ENCODE measurements around the gene SEMA5A.

Gene SEMA5A

GRCh38 chr5:9156282-9156681 lies 389.6 kb downstream of the SEMA5A start:
- Histone ChIP-seq H3K36me3 (ENCODE audit: control insufficient read depth, insufficient read depth, low read length) (peaks cover 3% of the 10 kb centered on the region), H3K79me1 (ENCODE audit: low read length) (no peaks in the 10 kb centered on the region), H2BK5ac (ENCODE audit: low read length) (no peak overlapping the region), H4K8ac (ENCODE audit: low read depth, low read length) (no peak overlapping the region), H3K4me2 (ENCODE audit: low read length) (no peak overlapping the region), H3K18ac (ENCODE audit: low read length) (no peak overlapping the region), H3K56ac (ENCODE audit: low read length) (no peak overlapping the region), H3K27ac (ENCODE audit: low read depth, low read length) (no peak overlapping the region), H3K23ac (ENCODE audit: low read length) (no peak overlapping the region), H3K4me3 (ENCODE audit: low read length) (no peak overlapping the region), H3K4ac (ENCODE audit: low read depth, low read length) (no peak overlapping the region), H3K79me2 (ENCODE audit: control insufficient read depth, insufficient read depth, low read length) (no peaks in the 10 kb centered on the region), H2BK120ac (ENCODE audit: low read depth, low read length) (no peak overlapping the region), H3K9ac (ENCODE audit: low read length) (no peak overlapping the region), H4K5ac (ENCODE audit: low read length) (no peak overlapping the region), H2AK5ac (ENCODE audit: low read length) (no peak overlapping the region), H2BK15ac (replicated peaks; ENCODE audit: low read depth) (no peak overlapping the region), H3K27me3 (ENCODE audit: insufficient read depth, low read length, poor library complexity) (no peaks in the 10 kb centered on the region), H3K4me1 (ENCODE audit: control insufficient read depth, low read depth, low read length) (no peaks in the 10 kb centered on the region)
- DNase-seq, result peak; percentile 91
- WGBS (ENCODE audit: extremely low coverage, insufficient coverage, low lambda C conversion rate), result no CpG with 5 or more reads among the region's 2 CpGs

GRCh38 chr5:9151684-9152427 lies 394.0 kb downstream of the SEMA5A start:
- no peak overlapping the region for H4K8ac ChIP-seq (ENCODE audit: low read depth, low read length)
- no peak overlapping the region for H2BK15ac ChIP-seq (replicated peaks; ENCODE audit: low read depth)

DNA sequence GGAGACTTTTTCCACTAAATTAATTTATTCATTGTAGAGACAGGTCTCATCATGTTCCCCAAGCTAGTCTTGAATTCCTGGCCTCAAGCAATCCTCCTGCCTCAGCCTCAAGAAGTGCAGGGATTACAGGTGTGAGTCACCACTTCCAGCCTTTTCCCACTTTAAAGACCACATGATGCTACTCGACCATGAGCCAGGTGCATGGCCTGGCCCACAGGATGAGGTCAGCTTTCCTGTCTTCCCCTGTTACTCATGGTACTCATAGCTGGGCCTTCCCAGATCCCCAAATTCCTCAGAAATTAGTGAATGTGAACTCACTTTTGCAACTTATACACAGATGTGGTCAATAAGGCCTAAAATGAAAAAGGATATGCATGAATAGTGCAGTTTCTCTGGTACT lies 395.9 kb downstream of the SEMA5A start:
- Histone ChIP-seq H4K5ac (ENCODE audit: low read length) (no peak overlapping the region), H3K36me3 (ENCODE audit: control insufficient read depth, insufficient read depth, low read length) (peaks cover 3% of the 10 kb centered on the region), H3K18ac (ENCODE audit: low read length) (no peak overlapping the region), H2AK5ac (ENCODE audit: low read length) (no peak overlapping the region), H3K23ac (ENCODE audit: low read length) (no peak overlapping the region), H3K4me2 (ENCODE audit: low read length) (no peak overlapping the region), H2BK5ac (ENCODE audit: low read length) (no peak overlapping the region), H3K4me3 (ENCODE audit: low read length) (no peak overlapping the region), H3K9ac (ENCODE audit: low read length) (no peak overlapping the region), H4K8ac (ENCODE audit: low read depth, low read length) (no peak overlapping the region), H3K79me2 (ENCODE audit: control insufficient read depth, insufficient read depth, low read length) (no peaks in the 10 kb centered on the region), H2BK15ac (replicated peaks; ENCODE audit: low read depth) (no peak overlapping the region), H3K27ac (ENCODE audit: low read depth, low read length) (no peak overlapping the region), H3K27me3 (ENCODE audit: insufficient read depth, low read length, poor library complexity) (no peaks in the 10 kb centered on the region), H3K4ac (ENCODE audit: low read depth, low read length) (no peak overlapping the region), H3K79me1 (ENCODE audit: low read length) (no peaks in the 10 kb centered on the region), H2BK120ac (ENCODE audit: low read depth, low read length) (no peak overlapping the region), H3K56ac (ENCODE audit: low read length) (no peak overlapping the region), H3K4me1 (ENCODE audit: control insufficient read depth, low read depth, low read length) (no peaks in the 10 kb centered on the region)
- peak; percentile 60 for DNase-seq
- no CpG with 5 or more reads among the region's 1 CpG for WGBS (ENCODE audit: extremely low coverage, insufficient coverage, low lambda C conversion rate)

More at GRCh38 chr5:9151684-9152427, 394.0 kb downstream of the SEMA5A start:
- H2BK120ac ChIP-seq (ENCODE audit: low read depth, low read length), result no peak overlapping the region
- no peak overlapping the region for H3K4me2 ChIP-seq (ENCODE audit: low read length)
- no peak overlapping the region for H2BK5ac ChIP-seq (ENCODE audit: low read length)
- H3K4ac ChIP-seq (ENCODE audit: low read depth, low read length), result no peak overlapping the region
- no peaks in the 10 kb centered on the region for H3K4me1 ChIP-seq (ENCODE audit: control insufficient read depth, low read depth, low read length)
- peaks cover 3% of the 10 kb centered on the region for H3K36me3 ChIP-seq (ENCODE audit: control insufficient read depth, insufficient read depth, low read length)
- no peaks in the 10 kb centered on the region for H3K27me3 ChIP-seq (ENCODE audit: insufficient read depth, low read length, poor library complexity)
- H3K79me2 ChIP-seq (ENCODE audit: control insufficient read depth, insufficient read depth, low read length), result no peaks in the 10 kb centered on the region
- H2AK5ac ChIP-seq (ENCODE audit: low read length), result no peak overlapping the region
- no peaks in the 10 kb centered on the region for H3K79me1 ChIP-seq (ENCODE audit: low read length)
- no peak for DNase-seq
- WGBS (ENCODE audit: extremely low coverage, insufficient coverage, low lambda C conversion rate), result no CpG with 5 or more reads among the region's 6 CpGs
- H3K27ac ChIP-seq (ENCODE audit: low read depth, low read length), result no peak overlapping the region
- H3K23ac ChIP-seq (ENCODE audit: low read length), result no peak overlapping the region
- no peak overlapping the region for H3K9ac ChIP-seq (ENCODE audit: low read length)
- H3K56ac ChIP-seq (ENCODE audit: low read length), result no peak overlapping the region
- no peak overlapping the region for H3K4me3 ChIP-seq (ENCODE audit: low read length)
- no peak overlapping the region for H3K18ac ChIP-seq (ENCODE audit: low read length)
- no peak overlapping the region for H4K5ac ChIP-seq (ENCODE audit: low read length)

DNA sequence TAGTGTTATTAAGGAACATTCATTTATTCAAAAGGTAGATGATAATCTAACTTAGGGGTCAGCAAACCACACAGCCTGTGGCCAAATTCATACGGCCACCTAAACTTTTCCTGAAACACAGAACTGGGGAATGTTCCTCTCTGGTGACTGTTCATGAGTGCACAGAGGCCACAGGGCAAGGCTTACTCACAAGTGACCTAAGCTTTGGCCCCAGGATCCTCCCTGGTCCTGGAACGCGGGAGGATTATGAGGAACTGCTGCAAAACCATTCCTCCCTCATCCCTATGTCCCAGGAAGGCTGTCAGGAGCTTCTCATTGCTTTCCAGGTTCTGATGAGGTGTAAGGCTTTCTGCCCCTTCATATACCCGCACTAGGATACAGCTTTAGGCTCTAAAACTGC lies 397.6 kb downstream of the SEMA5A start:
- WGBS (ENCODE audit: extremely low coverage, insufficient coverage, low lambda C conversion rate), result no CpG with 5 or more reads among the region's 4 CpGs
- Histone ChIP-seq H3K23ac (ENCODE audit: low read length) (no peak overlapping the region), H4K8ac (ENCODE audit: low read depth, low read length) (no peak overlapping the region), H3K9ac (ENCODE audit: low read length) (no peak overlapping the region), H3K36me3 (ENCODE audit: control insufficient read depth, insufficient read depth, low read length) (peaks cover 3% of the 10 kb centered on the region), H3K4me1 (ENCODE audit: control insufficient read depth, low read depth, low read length) (no peaks in the 10 kb centered on the region), H3K27me3 (ENCODE audit: insufficient read depth, low read length, poor library complexity) (no peaks in the 10 kb centered on the region), H3K4ac (ENCODE audit: low read depth, low read length) (no peak overlapping the region), H3K56ac (ENCODE audit: low read length) (no peak overlapping the region), H4K5ac (ENCODE audit: low read length) (no peak overlapping the region), H3K18ac (ENCODE audit: low read length) (no peak overlapping the region), H3K79me2 (ENCODE audit: control insufficient read depth, insufficient read depth, low read length) (no peaks in the 10 kb centered on the region), H3K27ac (ENCODE audit: low read depth, low read length) (no peak overlapping the region), H3K79me1 (ENCODE audit: low read length) (no peaks in the 10 kb centered on the region), H2BK15ac (replicated peaks; ENCODE audit: low read depth) (no peak overlapping the region), H2AK5ac (ENCODE audit: low read length) (no peak overlapping the region), H3K4me2 (ENCODE audit: low read length) (no peak overlapping the region), H3K4me3 (ENCODE audit: low read length) (no peak overlapping the region), H2BK120ac (ENCODE audit: low read depth, low read length) (no peak overlapping the region), H2BK5ac (ENCODE audit: low read length) (no peak overlapping the region)
- no peak for DNase-seq

- WGBS (ENCODE audit: extremely low coverage, insufficient coverage, low lambda C conversion rate), result no CpG with 5 or more reads among the region's 5 CpGs
- DNase-seq, result no peak
- Histone ChIP-seq H3K23ac (ENCODE audit: low read length) (no peak overlapping the region), H2BK120ac (ENCODE audit: low read depth, low read length) (no peak overlapping the region), H3K4me3 (ENCODE audit: low read length) (no peak overlapping the region), H4K5ac (ENCODE audit: low read length) (no peak overlapping the region), H3K56ac (ENCODE audit: low read length) (no peak overlapping the region), H3K36me3 (ENCODE audit: control insufficient read depth, insufficient read depth, low read length) (peaks cover 1% of the 10 kb centered on the region), H3K27me3 (ENCODE audit: insufficient read depth, low read length, poor library complexity) (no peaks in the 10 kb centered on the region), H3K18ac (ENCODE audit: low read length) (no peak overlapping the region), H2BK15ac (replicated peaks; ENCODE audit: low read depth) (no peak overlapping the region), H3K79me1 (ENCODE audit: low read length) (no peaks in the 10 kb centered on the region), H3K4ac (ENCODE audit: low read depth, low read length) (no peak overlapping the region), H3K27ac (ENCODE audit: low read depth, low read length) (no peak overlapping the region), H3K4me2 (ENCODE audit: low read length) (no peak overlapping the region), H3K79me2 (ENCODE audit: control insufficient read depth, insufficient read depth, low read length) (no peaks in the 10 kb centered on the region), H3K4me1 (ENCODE audit: control insufficient read depth, low read depth, low read length) (no peaks in the 10 kb centered on the region), H2BK5ac (ENCODE audit: low read length) (no peak overlapping the region), H3K9ac (ENCODE audit: low read length) (no peak overlapping the region), H2AK5ac (ENCODE audit: low read length) (no peak overlapping the region), H4K8ac (ENCODE audit: low read depth, low read length) (no peak overlapping the region)
Observed at GRCh38 chr5:9140711-9141110, 405.2 kb downstream of the SEMA5A start.

DNA sequence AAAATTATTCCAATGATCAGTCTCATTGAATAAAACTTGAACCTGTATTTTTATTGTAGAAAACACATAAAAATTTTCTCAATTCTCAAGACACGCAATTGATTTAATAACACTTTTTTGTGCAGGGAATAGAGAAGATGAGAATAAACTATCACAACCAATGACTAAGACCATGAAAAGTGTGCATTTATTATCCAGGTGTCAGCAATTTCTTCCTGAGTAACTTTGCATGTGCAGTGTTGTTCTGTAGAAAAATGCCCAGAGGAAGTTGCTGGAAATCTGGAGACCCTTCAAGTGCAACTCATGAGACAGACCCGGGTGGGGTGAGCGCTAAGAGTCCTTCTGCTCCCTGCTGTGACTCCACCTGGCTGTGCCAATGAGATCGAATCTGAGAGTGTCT lies 405.7 kb downstream of the SEMA5A start:
- no CpG with 5 or more reads among the region's 4 CpGs for WGBS (ENCODE audit: extremely low coverage, insufficient coverage, low lambda C conversion rate)
- no peak overlapping the region for H4K8ac ChIP-seq (ENCODE audit: low read depth, low read length)

More for the DNA sequence above, 405.7 kb downstream of the SEMA5A start:
- Histone ChIP-seq H3K36me3 (ENCODE audit: control insufficient read depth, insufficient read depth, low read length) (peaks cover 1% of the 10 kb centered on the region), H3K18ac (ENCODE audit: low read length) (no peak overlapping the region), H3K4ac (ENCODE audit: low read depth, low read length) (no peak overlapping the region), H3K23ac (ENCODE audit: low read length) (no peak overlapping the region), H3K9ac (ENCODE audit: low read length) (no peak overlapping the region), H3K27me3 (ENCODE audit: insufficient read depth, low read length, poor library complexity) (no peaks in the 10 kb centered on the region), H3K4me1 (ENCODE audit: control insufficient read depth, low read depth, low read length) (no peaks in the 10 kb centered on the region), H2AK5ac (ENCODE audit: low read length) (no peak overlapping the region), H3K27ac (ENCODE audit: low read depth, low read length) (no peak overlapping the region), H3K4me2 (ENCODE audit: low read length) (no peak overlapping the region), H2BK15ac (replicated peaks; ENCODE audit: low read depth) (no peak overlapping the region), H3K56ac (ENCODE audit: low read length) (no peak overlapping the region), H2BK5ac (ENCODE audit: low read length) (no peak overlapping the region), H3K79me2 (ENCODE audit: control insufficient read depth, insufficient read depth, low read length) (no peaks in the 10 kb centered on the region), H3K79me1 (ENCODE audit: low read length) (no peaks in the 10 kb centered on the region), H2BK120ac (ENCODE audit: low read depth, low read length) (no peak overlapping the region), H3K4me3 (ENCODE audit: low read length) (no peak overlapping the region), H4K5ac (ENCODE audit: low read length) (no peak overlapping the region)
- DNase-seq, result no peak
